ENCODE results near the gene G6PC3.

Gene G6PC3

DNA sequence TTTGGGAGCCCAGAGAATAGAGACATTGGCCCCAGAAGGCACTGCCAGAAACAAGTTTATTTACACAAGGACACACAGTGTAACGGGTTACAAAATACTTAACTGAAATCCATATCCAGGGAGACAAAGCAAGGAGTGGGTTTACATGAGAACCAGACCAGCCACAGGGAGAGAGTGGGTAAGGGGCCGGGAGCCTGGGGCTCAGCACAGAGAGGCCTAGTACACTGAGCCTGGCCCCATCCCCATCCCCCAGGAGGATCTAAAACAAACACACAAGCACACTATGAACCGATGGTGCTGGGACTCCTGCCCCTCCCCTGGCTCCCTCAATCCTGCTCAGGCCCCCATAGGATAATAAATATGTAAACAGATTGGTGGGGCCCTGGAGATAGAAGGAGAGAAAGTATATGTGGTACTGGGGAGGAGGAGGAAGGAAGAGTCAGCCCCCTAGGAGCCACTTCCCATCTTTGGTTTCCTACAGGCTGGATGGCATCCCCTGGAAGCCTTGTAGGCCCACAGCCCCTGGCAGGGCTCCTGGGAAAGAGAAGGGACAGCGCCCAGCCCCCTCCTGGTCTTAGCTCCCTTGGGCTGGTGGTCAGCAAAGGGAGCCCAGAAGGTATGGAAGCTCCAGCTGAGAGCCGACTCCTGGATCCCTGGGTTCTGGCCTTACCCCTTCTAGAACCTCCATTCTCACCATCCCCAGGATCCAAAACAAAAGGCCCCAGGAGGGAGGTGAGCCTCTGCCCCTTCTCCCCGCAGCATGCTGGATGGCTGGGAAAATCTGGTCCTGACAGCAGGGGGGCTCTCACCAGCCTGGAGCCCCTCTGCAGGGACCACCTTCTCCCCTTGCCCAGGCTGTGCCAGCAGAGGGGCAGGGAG is 6.4 kb downstream of the G6PC3 start:
- H3K18ac ChIP-seq (ENCODE audit: low read length) = no peak overlapping the region
- no peak overlapping the region for H3K4ac ChIP-seq (ENCODE audit: low read depth, low read length)
- H2BK15ac ChIP-seq (replicated peaks; ENCODE audit: low read depth) = no peak overlapping the region
- H3K23ac ChIP-seq (ENCODE audit: low read length) = no peak overlapping the region
- no peak overlapping the region for H2BK5ac ChIP-seq (ENCODE audit: low read length)
- no peak overlapping the region for H2AK5ac ChIP-seq (ENCODE audit: low read length)
- no peak overlapping the region for H3K27ac ChIP-seq (ENCODE audit: low read depth, low read length)
- H3K9ac ChIP-seq (ENCODE audit: low read length) = no peak overlapping the region
- H3K36me3 ChIP-seq (ENCODE audit: control insufficient read depth, insufficient read depth, low read length) = peaks cover 5% of the 10 kb centered on the region
- H2BK120ac ChIP-seq (ENCODE audit: low read depth, low read length) = no peak overlapping the region
- no peak for DNase-seq
- no peak overlapping the region for H3K4me3 ChIP-seq (ENCODE audit: low read length)
- H3K79me2 ChIP-seq (ENCODE audit: control insufficient read depth, insufficient read depth, low read length) = peaks cover 4% of the 10 kb centered on the region
- peaks cover 2% of the 10 kb centered on the region for H3K79me1 ChIP-seq (ENCODE audit: low read length)
- H4K8ac ChIP-seq (ENCODE audit: low read depth, low read length) = no peak overlapping the region
- no peak overlapping the region for H4K5ac ChIP-seq (ENCODE audit: low read length)
- H3K4me2 ChIP-seq (ENCODE audit: low read length) = no peak overlapping the region
- WGBS (ENCODE audit: extremely low coverage, insufficient coverage, low lambda C conversion rate) = no CpG with 5 or more reads among the region's 6 CpGs
- H3K56ac ChIP-seq (ENCODE audit: low read length) = no peak overlapping the region
- H3K27me3 ChIP-seq (ENCODE audit: insufficient read depth, low read length, poor library complexity) = no peaks in the 10 kb centered on the region
- no peaks in the 10 kb centered on the region for H3K4me1 ChIP-seq (ENCODE audit: control insufficient read depth, low read depth, low read length)

DNA sequence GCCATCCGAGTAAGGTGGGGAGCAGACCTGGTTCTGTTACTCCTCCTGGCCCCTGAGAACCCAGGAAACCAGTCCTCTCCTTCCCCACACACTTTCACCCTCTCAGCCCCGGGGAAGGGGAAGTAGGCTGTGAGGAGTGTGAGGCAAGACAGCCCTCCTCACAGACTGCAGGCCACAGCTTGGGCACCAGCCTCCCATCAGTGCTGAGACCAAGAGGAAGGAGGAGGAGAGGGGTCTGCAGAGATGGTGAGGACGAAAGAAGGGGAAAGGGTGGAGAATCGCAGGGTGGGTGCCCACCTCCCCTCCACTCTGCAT is 7.0 kb downstream of the G6PC3 start:
- H3K4me2 ChIP-seq (ENCODE audit: low read length) = no peak overlapping the region
- no peak for DNase-seq
- no CpG with 5 or more reads among the region's 4 CpGs for WGBS (ENCODE audit: extremely low coverage, insufficient coverage, low lambda C conversion rate)

DNA sequence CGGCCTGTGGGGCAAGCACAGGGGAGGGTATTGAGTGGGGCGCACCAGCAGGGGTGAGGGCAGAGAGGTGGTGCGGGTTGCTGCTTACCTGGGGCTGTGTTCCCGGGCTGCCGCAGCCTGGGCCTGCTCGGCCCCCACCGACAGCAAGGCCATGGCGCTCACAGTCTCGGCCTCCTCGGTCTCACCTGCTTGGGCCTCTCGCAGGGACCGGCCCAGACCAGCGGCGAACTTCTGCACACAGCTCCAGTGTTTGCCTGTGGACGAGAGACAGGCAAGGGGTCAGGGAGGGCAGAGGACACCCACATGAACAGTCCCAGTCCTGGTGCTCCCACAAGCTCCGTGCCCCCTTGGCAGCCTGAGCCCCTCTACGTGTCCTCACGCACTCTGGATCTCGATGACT is 7.9 kb downstream of the G6PC3 start:
- WGBS (ENCODE audit: extremely low coverage, insufficient coverage, low lambda C conversion rate) = no CpG with 5 or more reads among the region's 19 CpGs
- Histone ChIP-seq H4K8ac (ENCODE audit: low read depth, low read length) (no peak overlapping the region), H3K4me3 (ENCODE audit: low read length) (no peak overlapping the region), H2BK5ac (ENCODE audit: low read length) (no peak overlapping the region), H2AK5ac (ENCODE audit: low read length) (no peak overlapping the region), H3K9ac (ENCODE audit: low read length) (no peak overlapping the region), H3K27ac (ENCODE audit: low read depth, low read length) (no peak overlapping the region), H3K79me2 (ENCODE audit: control insufficient read depth, insufficient read depth, low read length) (no peaks in the 10 kb centered on the region), H2BK120ac (ENCODE audit: low read depth, low read length) (no peak overlapping the region), H3K4me2 (ENCODE audit: low read length) (no peak overlapping the region), H3K36me3 (ENCODE audit: control insufficient read depth, insufficient read depth, low read length) (peaks cover 9% of the 10 kb centered on the region), H3K56ac (ENCODE audit: low read length) (no peak overlapping the region), H3K79me1 (ENCODE audit: low read length) (no peaks in the 10 kb centered on the region), H3K23ac (ENCODE audit: low read length) (no peak overlapping the region), H3K18ac (ENCODE audit: low read length) (no peak overlapping the region), H3K27me3 (ENCODE audit: insufficient read depth, low read length, poor library complexity) (no peaks in the 10 kb centered on the region), H4K5ac (ENCODE audit: low read length) (no peak overlapping the region), H3K4ac (ENCODE audit: low read depth, low read length) (no peak overlapping the region), H2BK15ac (replicated peaks; ENCODE audit: low read depth) (no peak overlapping the region), H3K4me1 (ENCODE audit: control insufficient read depth, low read depth, low read length) (no peaks in the 10 kb centered on the region)
- DNase-seq = no peak

More for the DNA sequence above, 7.0 kb downstream of the G6PC3 start:
- peaks cover 2% of the 10 kb centered on the region for H3K79me2 ChIP-seq (ENCODE audit: control insufficient read depth, insufficient read depth, low read length)
- no peaks in the 10 kb centered on the region for H3K4me1 ChIP-seq (ENCODE audit: control insufficient read depth, low read depth, low read length)
- H3K4me3 ChIP-seq (ENCODE audit: low read length) = no peak overlapping the region
- no peak overlapping the region for H3K23ac ChIP-seq (ENCODE audit: low read length)
- H2BK120ac ChIP-seq (ENCODE audit: low read depth, low read length) = no peak overlapping the region
- no peak overlapping the region for H2AK5ac ChIP-seq (ENCODE audit: low read length)
- no peak overlapping the region for H4K5ac ChIP-seq (ENCODE audit: low read length)
- no peaks in the 10 kb centered on the region for H3K27me3 ChIP-seq (ENCODE audit: insufficient read depth, low read length, poor library complexity)
- H2BK5ac ChIP-seq (ENCODE audit: low read length) = no peak overlapping the region
- no peak overlapping the region for H3K27ac ChIP-seq (ENCODE audit: low read depth, low read length)
- H3K56ac ChIP-seq (ENCODE audit: low read length) = no peak overlapping the region
- no peak overlapping the region for H3K18ac ChIP-seq (ENCODE audit: low read length)
- no peak overlapping the region for H3K4ac ChIP-seq (ENCODE audit: low read depth, low read length)
- no peak overlapping the region for H4K8ac ChIP-seq (ENCODE audit: low read depth, low read length)
- H3K9ac ChIP-seq (ENCODE audit: low read length) = no peak overlapping the region
- peaks cover 7% of the 10 kb centered on the region for H3K36me3 ChIP-seq (ENCODE audit: control insufficient read depth, insufficient read depth, low read length)
- H2BK15ac ChIP-seq (replicated peaks; ENCODE audit: low read depth) = no peak overlapping the region
- peaks cover 2% of the 10 kb centered on the region for H3K79me1 ChIP-seq (ENCODE audit: low read length)

DNA sequence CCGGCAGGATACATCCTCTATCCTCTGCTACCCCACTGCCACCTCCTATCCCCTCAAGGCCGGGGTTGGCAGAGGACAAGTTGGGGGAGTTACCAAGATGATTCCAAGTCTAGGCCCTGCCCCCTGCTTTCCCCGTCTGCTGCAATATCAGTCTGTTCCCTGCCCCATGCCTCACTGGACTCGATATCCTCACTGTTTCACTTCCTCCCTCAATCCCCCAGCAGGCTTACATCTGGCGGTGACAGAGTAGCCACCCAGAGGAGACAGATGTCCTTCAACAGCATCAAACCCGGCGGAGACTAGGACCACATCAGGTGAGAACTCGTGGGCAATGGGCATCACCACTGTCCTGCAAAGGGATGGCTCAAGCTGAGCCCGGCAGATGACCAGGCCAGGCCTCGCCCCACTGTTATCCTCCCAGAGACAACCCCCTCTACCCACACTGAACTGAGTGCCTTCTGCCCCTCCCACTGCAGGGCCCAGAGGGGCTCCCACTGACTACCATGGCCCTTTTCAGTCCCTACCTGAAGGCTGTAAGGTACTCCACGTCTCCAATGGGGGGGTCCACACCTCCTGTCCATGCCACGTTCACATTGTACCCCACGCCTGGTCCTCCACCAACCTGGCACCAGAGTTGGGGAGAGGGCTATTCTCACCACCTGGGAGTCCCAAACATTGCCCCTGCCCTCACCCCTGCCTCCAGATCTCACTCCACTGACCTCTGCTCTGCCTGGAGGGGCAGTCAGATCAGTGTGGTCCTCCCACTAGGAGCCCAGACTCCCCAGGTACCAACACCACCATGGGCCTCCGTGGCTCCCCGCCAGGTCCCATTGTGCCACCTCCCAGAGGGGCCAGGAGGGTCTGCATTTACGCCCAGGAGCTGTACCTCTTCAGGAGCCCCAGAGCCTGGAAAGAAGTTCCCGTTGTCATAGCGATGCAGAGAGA is 9.6 kb downstream of the G6PC3 start:
- no peak overlapping the region for H3K18ac ChIP-seq (ENCODE audit: low read length)
- DNase-seq = no peak
- H2BK15ac ChIP-seq (replicated peaks; ENCODE audit: low read depth) = no peak overlapping the region
- H3K36me3 ChIP-seq (ENCODE audit: control insufficient read depth, insufficient read depth, low read length) = peaks cover 9% of the 10 kb centered on the region
- no peaks in the 10 kb centered on the region for H3K79me2 ChIP-seq (ENCODE audit: control insufficient read depth, insufficient read depth, low read length)
- H4K8ac ChIP-seq (ENCODE audit: low read depth, low read length) = no peak overlapping the region
- no peak overlapping the region for H4K5ac ChIP-seq (ENCODE audit: low read length)
- no peaks in the 10 kb centered on the region for H3K27me3 ChIP-seq (ENCODE audit: insufficient read depth, low read length, poor library complexity)
- H2AK5ac ChIP-seq (ENCODE audit: low read length) = no peak overlapping the region
- no peaks in the 10 kb centered on the region for H3K4me1 ChIP-seq (ENCODE audit: control insufficient read depth, low read depth, low read length)
- no peak overlapping the region for H2BK5ac ChIP-seq (ENCODE audit: low read length)
- H3K56ac ChIP-seq (ENCODE audit: low read length) = no peak overlapping the region
- H2BK120ac ChIP-seq (ENCODE audit: low read depth, low read length) = no peak overlapping the region
- H3K23ac ChIP-seq (ENCODE audit: low read length) = no peak overlapping the region
- H3K27ac ChIP-seq (ENCODE audit: low read depth, low read length) = no peak overlapping the region
- no peak overlapping the region for H3K4me2 ChIP-seq (ENCODE audit: low read length)
- no peak overlapping the region for H3K4ac ChIP-seq (ENCODE audit: low read depth, low read length)
- WGBS (ENCODE audit: extremely low coverage, insufficient coverage, low lambda C conversion rate) = no CpG with 5 or more reads among the region's 18 CpGs
- no peaks in the 10 kb centered on the region for H3K79me1 ChIP-seq (ENCODE audit: low read length)
- no peak overlapping the region for H3K4me3 ChIP-seq (ENCODE audit: low read length)
- no peak overlapping the region for H3K9ac ChIP-seq (ENCODE audit: low read length)

DNA sequence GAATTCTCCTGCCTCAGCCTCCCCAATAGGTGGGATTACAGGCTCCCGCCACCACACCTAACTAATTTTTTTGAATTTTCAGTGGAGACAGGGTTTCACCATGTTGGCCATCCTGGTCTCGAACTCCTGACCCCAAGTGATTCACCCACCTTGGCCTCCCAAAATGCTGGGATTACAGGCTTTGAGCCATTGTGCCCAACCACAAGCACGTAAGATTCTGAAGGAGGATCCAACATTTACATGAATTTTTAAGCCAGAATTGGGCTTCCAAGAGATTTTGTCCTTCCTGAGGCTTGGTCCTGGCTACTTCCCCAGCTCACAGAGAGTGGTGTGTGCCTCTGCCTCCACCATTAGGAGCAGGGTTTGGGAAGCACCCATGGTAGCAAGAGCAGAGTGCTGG is 11.1 kb downstream of the G6PC3 start:
- Histone ChIP-seq H2BK15ac (replicated peaks; ENCODE audit: low read depth) (no peak overlapping the region), H3K18ac (ENCODE audit: low read length) (no peak overlapping the region), H3K4ac (ENCODE audit: low read depth, low read length) (no peak overlapping the region), H3K56ac (ENCODE audit: low read length) (no peak overlapping the region), H3K79me2 (ENCODE audit: control insufficient read depth, insufficient read depth, low read length) (no peaks in the 10 kb centered on the region), H3K4me2 (ENCODE audit: low read length) (no peak overlapping the region), H3K4me3 (ENCODE audit: low read length) (no peak overlapping the region), H2AK5ac (ENCODE audit: low read length) (no peak overlapping the region), H3K27ac (ENCODE audit: low read depth, low read length) (no peak overlapping the region), H3K27me3 (ENCODE audit: insufficient read depth, low read length, poor library complexity) (no peaks in the 10 kb centered on the region), H3K4me1 (ENCODE audit: control insufficient read depth, low read depth, low read length) (no peaks in the 10 kb centered on the region), H3K9ac (ENCODE audit: low read length) (no peak overlapping the region), H4K5ac (ENCODE audit: low read length) (no peak overlapping the region), H2BK120ac (ENCODE audit: low read depth, low read length) (no peak overlapping the region), H3K23ac (ENCODE audit: low read length) (no peak overlapping the region), H4K8ac (ENCODE audit: low read depth, low read length) (no peak overlapping the region), H2BK5ac (ENCODE audit: low read length) (no peak overlapping the region), H3K79me1 (ENCODE audit: low read length) (no peaks in the 10 kb centered on the region), H3K36me3 (ENCODE audit: control insufficient read depth, insufficient read depth, low read length) (peaks cover 6% of the 10 kb centered on the region)
- no CpG with 5 or more reads among the region's 3 CpGs for WGBS (ENCODE audit: extremely low coverage, insufficient coverage, low lambda C conversion rate)
- DNase-seq = no peak

All from mesendoderm (in vitro differentiated cells).